SJSA1 (cell line): ENCODE measurements around the gene ERC1. TPM values are rescaled to one million over a fixed set of nuclear protein-coding genes. Genes with fewer than 3 reads are reported as not detected.

Source experiments
- DNase-seq, 2 experiments: peaks; one replicate each; pipeline ENCODE4 v3.0.0-alpha.2; 2015 to 2020; ENCODE audit warnings: low spot score in 2 of 2, low read depth in 1 of 2
- H3K27ac ChIP-seq: fragments of 250-450 bp; sonication (Bioruptor Pico); 2 replicates; pipeline ENCODE4 v1.5.1; 2020; ENCODE audit warnings: mild to moderate bottlenecking, moderate library complexity
- H3K27me3 ChIP-seq: fragments of 250-450 bp; sonication (Bioruptor Pico); replicated peaks from 2 replicates; pipeline ENCODE4 v1.5.1; 2020; ENCODE audit warnings: mild to moderate bottlenecking, moderate library complexity
- H3K36me3 ChIP-seq: fragments of 250-450 bp; sonication (Bioruptor Pico); 2 replicates; pipeline ENCODE4 v1.5.1; 2020; ENCODE audit warnings: mild to moderate bottlenecking
- H3K4me1 ChIP-seq: fragments of 250-450 bp; sonication (Bioruptor Pico); replicated peaks from 2 replicates; pipeline ENCODE4 v1.6.1; 2021; ENCODE audit warnings: mild to moderate bottlenecking
- H3K4me3 ChIP-seq: fragments of 250-450 bp; sonication (Bioruptor Pico); 2 replicates; pipeline ENCODE4 v1.5.1; 2020; ENCODE audit warnings: mild to moderate bottlenecking
- H3K9me3 ChIP-seq: fragments of 250-450 bp; sonication (Bioruptor Pico); replicated peaks from 2 replicates; pipeline ENCODE4 v1.5.1; 2020; ENCODE audit warnings: mild to moderate bottlenecking
- total RNA-seq: library from RNA; depleted of rRNA; stranded (reverse); fragments of >200 nt; shearing (Covaris generic); gene quantifications from 2 replicates; pipeline ENCODE4 v1.2.3, GENCODE V29; 2014

The ERC1 gene
- total RNA-seq, 1 experiment from 2014 or later: 19.7 TPM

- Histone ChIP-seq H3K4me3 (no peak overlapping the region), H3K9me3 (no peaks in the 10 kb centered on the region), H3K27me3 (no peaks in the 10 kb centered on the region), H3K36me3 (peaks cover 2% of the 10 kb centered on the region; the same call in 1 of the 2 replicates), H3K27ac (no peak overlapping the region), H3K4me1 (peaks cover 9% of the 10 kb centered on the region)
- no peak for DNase-seq
These were observed 293.6 kb downstream of the ERC1 start for GRCh38 chr12:1284611-1285010.

DNA sequence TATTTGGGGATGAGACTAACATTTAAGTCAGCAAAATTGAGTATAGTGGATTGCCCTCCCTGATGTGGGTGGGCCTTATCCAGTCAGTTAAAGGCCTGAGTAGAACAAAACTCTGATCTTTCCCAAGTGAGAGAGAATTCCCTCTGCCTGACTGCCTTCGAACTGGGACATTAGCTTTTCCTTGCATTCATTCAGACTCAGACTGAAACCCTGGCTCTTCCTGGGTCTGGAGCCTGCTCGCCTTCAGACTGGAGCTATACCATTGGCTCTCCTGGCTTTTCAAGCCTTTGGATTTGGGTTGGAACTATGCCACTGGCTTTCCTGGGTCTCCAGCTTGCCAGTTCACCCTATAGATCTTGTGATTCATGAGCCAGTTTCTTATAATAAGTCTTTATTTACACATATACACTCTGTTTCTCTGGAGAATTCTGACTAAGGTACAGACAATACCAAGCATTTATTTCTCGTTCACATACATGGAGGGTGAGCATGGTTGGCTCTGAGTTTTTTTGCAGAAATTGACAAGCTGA lies 296.5 kb downstream of the ERC1 start:
- Histone ChIP-seq H3K4me1 (no peaks in the 10 kb centered on the region), H3K9me3 (no peaks in the 10 kb centered on the region), H3K4me3 (no peak overlapping the region), H3K27ac (no peak overlapping the region), H3K27me3 (no peaks in the 10 kb centered on the region), H3K36me3 (peaks cover 19% of the 10 kb centered on the region)
- no peak for DNase-seq

DNA sequence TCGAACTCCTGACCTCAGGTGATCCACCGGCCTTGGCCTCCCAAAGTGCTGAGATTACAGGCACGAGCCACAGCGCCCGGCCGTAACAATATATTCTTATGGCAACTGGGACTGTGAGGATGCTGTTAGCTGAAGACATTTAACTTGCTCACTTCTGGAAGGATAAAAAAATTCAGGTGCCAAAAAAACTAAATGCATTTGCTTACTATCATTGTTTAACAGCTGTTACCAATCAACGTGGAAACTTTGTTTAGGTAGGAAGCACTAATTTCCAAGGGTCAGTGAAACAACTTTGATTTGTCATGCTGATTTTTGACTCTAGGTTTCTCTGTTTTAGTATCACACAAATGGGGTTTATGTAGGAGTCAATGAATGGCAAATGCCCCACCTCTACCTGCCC lies 297.3 kb downstream of the ERC1 start:
- Histone ChIP-seq H3K4me1 (no peaks in the 10 kb centered on the region), H3K9me3 (no peaks in the 10 kb centered on the region), H3K4me3 (no peak overlapping the region), H3K36me3 (peaks cover 19% of the 10 kb centered on the region), H3K27ac (no peak overlapping the region), H3K27me3 (no peaks in the 10 kb centered on the region)
- no peak for DNase-seq

- H3K4me1 ChIP-seq: no peaks in the 10 kb centered on the region
- no peaks in the 10 kb centered on the region for H3K9me3 ChIP-seq
- no peak overlapping the region for H3K27ac ChIP-seq
- no peak overlapping the region for H3K4me3 ChIP-seq
- H3K36me3 ChIP-seq: peaks cover 19% of the 10 kb centered on the region
- no peak for DNase-seq
- no peaks in the 10 kb centered on the region for H3K27me3 ChIP-seq
These were observed 298.5 kb downstream of the ERC1 start for GRCh38 chr12:1289371-1290155.

GRCh38 chr12:1290716-1291115 lies 299.7 kb downstream of the ERC1 start:
- Histone ChIP-seq H3K27ac (no peak overlapping the region), H3K9me3 (no peaks in the 10 kb centered on the region), H3K27me3 (no peaks in the 10 kb centered on the region), H3K4me3 (no peak overlapping the region), H3K4me1 (no peaks in the 10 kb centered on the region), H3K36me3 (peaks cover 27% of the 10 kb centered on the region)
- DNase-seq: no peak

GRCh38 chr12:1291601-1292332 lies 300.7 kb downstream of the ERC1 start:
- H3K27ac ChIP-seq: no peak overlapping the region

GRCh38 chr12:1293901-1294300 lies 302.9 kb downstream of the ERC1 start:
- H3K4me1 ChIP-seq: no peaks in the 10 kb centered on the region
- no peaks in the 10 kb centered on the region for H3K9me3 ChIP-seq
- H3K36me3 ChIP-seq: peaks cover 27% of the 10 kb centered on the region
- H3K27ac ChIP-seq: no peak overlapping the region
- no peak overlapping the region for H3K4me3 ChIP-seq
- H3K27me3 ChIP-seq: no peaks in the 10 kb centered on the region
- no peak for DNase-seq

More at GRCh38 chr12:1291601-1292332, 300.7 kb downstream of the ERC1 start:
- Histone ChIP-seq H3K4me3 (no peak overlapping the region), H3K4me1 (no peaks in the 10 kb centered on the region), H3K9me3 (no peaks in the 10 kb centered on the region), H3K27me3 (no peaks in the 10 kb centered on the region), H3K36me3 (peaks cover 27% of the 10 kb centered on the region)
- no peak for DNase-seq

DNA sequence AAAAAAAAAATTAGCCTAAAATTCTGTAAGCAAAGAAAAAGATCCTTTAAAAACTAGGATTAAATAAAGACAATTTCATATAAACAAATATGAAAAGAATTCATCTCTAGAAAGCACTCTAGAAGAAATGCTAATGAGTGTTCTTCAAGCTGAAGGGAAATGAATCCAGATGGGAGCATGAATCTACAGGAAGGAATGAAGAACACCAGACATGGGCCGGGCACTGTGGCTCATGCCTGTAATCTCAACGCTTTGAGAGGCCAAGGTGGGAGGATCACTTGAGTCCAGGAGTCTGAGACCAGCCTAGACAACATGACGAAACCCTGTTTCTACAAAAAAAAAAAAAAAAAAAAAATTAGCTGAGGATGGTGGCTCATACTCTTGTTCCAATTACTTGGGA lies 306.2 kb downstream of the ERC1 start:
- H3K4me1 ChIP-seq: no peaks in the 10 kb centered on the region

DNA sequence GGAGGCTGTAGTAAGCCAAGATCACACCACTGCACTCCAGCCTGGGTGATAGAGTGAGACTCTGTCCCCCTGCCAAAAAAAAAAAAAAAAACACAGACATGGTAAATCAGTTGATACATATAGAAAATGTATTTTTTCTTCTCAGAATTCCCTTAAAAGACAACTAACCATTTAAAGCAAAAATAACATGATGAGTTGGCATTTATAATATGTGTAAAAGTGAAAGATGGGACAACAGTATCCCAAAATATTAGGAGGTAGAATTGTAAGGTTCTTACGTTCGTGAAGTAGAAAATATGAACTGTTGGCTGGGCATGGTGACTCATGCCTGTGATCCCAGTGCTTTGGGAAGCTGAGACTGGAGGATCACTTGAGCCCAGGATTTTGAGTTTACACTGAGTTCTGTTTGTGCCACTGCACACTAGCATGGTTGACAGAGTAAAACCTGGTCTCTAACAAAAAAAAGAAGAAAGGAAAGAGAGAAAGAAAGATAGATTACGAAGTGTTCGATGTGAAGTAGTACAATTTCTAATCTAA lies 306.7 kb downstream of the ERC1 start:
- no peak overlapping the region for H3K27ac ChIP-seq

More for the DNA sequence above, 306.2 kb downstream of the ERC1 start:
- Histone ChIP-seq H3K27ac (no peak overlapping the region), H3K36me3 (peaks cover 21% of the 10 kb centered on the region), H3K27me3 (no peaks in the 10 kb centered on the region), H3K9me3 (peaks cover 3% of the 10 kb centered on the region; the same call in 1 of the 2 replicates), H3K4me3 (no peak overlapping the region)
- no peak for DNase-seq

DNA sequence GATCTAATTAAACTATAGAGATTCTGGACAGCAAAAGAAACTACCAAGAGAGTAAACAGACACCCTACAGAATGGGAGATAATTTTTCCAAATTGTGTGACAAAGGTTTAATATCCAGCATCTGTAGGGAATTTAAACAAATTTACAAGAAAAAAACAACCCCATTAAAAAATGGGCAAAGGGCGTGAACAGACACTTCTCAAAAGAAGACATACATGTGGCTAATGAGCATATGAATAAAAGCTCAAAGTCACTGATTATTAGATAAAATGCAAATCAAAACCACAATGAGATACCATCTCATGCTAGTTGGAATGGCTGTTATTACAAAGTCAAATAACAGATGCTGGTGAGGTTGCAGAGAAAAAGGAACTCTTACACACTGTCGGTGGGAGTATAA lies 309.4 kb downstream of the ERC1 start:
- H3K27me3 ChIP-seq: no peaks in the 10 kb centered on the region
- no peaks in the 10 kb centered on the region for H3K4me1 ChIP-seq
- no peak overlapping the region for H3K27ac ChIP-seq
- peaks cover 13% of the 10 kb centered on the region for H3K36me3 ChIP-seq
- DNase-seq: no peak
- peaks cover 3% of the 10 kb centered on the region; the same call in 1 of the 2 replicates for H3K9me3 ChIP-seq
- no peak overlapping the region for H3K4me3 ChIP-seq

More for the DNA sequence above, 306.7 kb downstream of the ERC1 start:
- Histone ChIP-seq H3K27me3 (no peaks in the 10 kb centered on the region), H3K9me3 (peaks cover 3% of the 10 kb centered on the region; the same call in 1 of the 2 replicates), H3K36me3 (peaks cover 21% of the 10 kb centered on the region), H3K4me3 (no peak overlapping the region), H3K4me1 (no peaks in the 10 kb centered on the region)
- no peak for DNase-seq

DNA sequence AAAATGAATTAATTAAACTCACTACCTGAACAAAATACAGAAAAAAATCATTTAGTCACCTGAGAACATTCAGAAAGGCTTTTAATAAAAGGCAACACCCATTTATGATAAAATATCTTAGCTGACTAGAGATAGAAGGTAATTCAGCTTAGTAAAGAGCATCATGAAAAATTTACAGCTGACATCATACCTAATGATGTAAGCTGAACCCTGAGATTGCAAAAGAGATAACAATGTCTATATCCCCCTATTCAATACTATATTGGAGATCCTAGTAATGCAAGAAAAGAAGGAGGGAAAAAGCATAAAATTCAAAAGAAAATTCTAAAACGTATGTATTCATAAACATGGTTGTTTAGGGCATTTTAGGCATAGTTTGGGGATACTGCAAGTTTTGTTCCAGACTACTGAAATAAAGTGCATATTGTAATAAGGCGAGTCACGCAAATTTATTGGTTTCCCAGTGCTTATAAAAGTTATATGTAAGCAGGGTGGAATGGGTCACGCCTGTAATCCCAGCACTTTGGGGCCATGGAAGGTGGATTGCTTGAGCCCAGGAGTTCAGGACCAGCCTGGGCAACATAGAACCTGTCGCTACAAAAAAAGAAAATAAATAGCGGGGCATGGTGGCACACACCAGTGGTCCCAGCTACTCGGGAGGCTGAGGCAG lies 311.3 kb downstream of the ERC1 start:
- peaks cover 3% of the 10 kb centered on the region; the same call in 1 of the 2 replicates for H3K9me3 ChIP-seq
- no peak overlapping the region for H3K4me3 ChIP-seq
- H3K27ac ChIP-seq: no peak overlapping the region
- H3K4me1 ChIP-seq: no peaks in the 10 kb centered on the region
- H3K27me3 ChIP-seq: no peaks in the 10 kb centered on the region
- no peak for DNase-seq
- peaks cover 13% of the 10 kb centered on the region for H3K36me3 ChIP-seq

GRCh38 chr12:1305063-1305434 lies 314.0 kb downstream of the ERC1 start:
- Histone ChIP-seq H3K4me1 (no peaks in the 10 kb centered on the region), H3K4me3 (no peak overlapping the region), H3K27ac (no peak overlapping the region), H3K9me3 (peaks cover under 1% of the 10 kb centered on the region; the same call in 1 of the 2 replicates), H3K27me3 (no peaks in the 10 kb centered on the region), H3K36me3 (peaks cover 10% of the 10 kb centered on the region)
- no peak for DNase-seq

DNA sequence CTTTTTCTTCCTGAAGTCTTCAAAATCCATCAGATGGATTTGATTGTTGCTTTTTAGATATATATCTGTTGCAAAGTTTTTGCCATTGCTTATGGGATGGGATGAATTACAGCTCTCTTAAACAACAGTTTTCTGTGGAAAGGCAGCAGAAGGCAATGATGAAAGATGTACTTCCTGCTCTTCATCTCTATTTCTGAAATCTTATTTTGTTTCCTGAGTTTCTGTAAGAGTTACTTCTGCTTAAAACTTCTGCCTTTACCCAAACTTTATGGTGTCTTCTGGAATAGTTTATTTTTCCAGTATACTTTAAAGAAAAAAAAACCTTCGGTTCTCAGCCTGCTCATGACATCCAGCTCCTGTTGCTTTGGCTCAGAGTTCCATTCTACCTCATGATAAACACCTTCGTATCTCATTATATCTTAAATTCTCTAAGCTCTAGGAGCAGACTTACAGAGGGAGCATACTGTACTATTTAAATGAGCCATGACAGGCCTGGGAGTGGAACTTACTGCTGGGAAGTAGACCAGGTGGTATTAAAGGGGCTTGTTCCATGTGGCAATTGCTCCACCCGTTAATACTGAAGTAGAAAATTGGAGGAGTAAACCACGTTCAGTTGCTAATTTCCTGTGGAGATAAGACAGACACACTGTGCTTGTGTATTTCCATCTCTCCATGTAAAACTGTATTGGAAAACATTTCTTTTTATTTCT lies 314.9 kb downstream of the ERC1 start:
- Histone ChIP-seq H3K4me1 (no peaks in the 10 kb centered on the region), H3K27ac (no peak overlapping the region; the same call in 1 of the 2 replicates), H3K36me3 (peaks cover 5% of the 10 kb centered on the region), H3K9me3 (no peaks in the 10 kb centered on the region), H3K4me3 (no peak overlapping the region), H3K27me3 (no peaks in the 10 kb centered on the region)
- no peak for DNase-seq
